ENCODE results near the gene HLA-DPB1.

Gene HLA-DPB1

GRCh38 chr6:33105386-33105785 lies 29.6 kb downstream of the HLA-DPB1 start:
- no peak for DNase-seq

GRCh38 chr6:33105916-33106871 lies 30.4 kb downstream of the HLA-DPB1 start:
- DNase-seq: no peak

- no peak for DNase-seq
Observed at GRCh38 chr6:33107641-33108040, 31.9 kb downstream of the HLA-DPB1 start.

DNA sequence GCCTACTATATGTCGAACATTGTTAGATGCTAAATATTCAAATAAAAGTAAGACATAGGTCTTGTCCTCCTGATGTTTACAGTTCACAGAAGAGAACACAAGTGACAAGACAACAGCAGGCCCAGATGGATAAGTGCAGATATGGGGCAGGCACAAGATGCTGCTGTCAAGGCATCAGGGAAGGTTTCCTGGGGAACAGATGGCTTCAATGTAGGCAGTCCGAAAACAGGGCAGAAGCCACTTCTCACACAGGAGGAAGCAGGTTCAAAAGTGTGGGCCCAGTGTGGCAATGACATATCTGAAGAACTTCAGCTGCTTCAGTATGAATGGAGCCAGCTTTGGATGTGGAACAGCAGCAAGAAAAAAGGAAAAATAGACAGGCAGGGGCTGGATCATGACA lies 32.5 kb downstream of the HLA-DPB1 start:
- DNase-seq: no peak

DNA sequence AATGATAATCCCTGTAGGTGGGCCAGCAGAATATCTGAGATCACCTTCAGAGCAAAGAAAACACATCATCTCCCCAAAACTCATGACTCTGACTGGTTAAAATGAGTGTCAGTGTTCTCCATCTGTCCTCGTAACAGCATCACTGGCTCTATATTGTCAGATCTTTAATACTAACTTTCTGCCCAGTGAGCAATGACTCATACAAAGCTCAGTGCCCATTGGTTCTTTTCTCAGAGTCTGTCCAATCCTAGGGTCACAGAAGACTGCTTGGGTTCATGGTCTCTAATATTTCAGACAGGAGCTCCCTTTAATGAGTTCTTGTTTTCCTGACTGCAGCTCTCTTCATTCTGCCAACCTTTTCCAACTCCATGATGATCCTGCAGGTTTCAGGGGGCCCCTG lies 36.4 kb downstream of the HLA-DPB1 start:
- DNase-seq: no peak

- DNase-seq: no peak
Observed at GRCh38 chr6:33113755-33114154, 38.0 kb downstream of the HLA-DPB1 start.

DNA sequence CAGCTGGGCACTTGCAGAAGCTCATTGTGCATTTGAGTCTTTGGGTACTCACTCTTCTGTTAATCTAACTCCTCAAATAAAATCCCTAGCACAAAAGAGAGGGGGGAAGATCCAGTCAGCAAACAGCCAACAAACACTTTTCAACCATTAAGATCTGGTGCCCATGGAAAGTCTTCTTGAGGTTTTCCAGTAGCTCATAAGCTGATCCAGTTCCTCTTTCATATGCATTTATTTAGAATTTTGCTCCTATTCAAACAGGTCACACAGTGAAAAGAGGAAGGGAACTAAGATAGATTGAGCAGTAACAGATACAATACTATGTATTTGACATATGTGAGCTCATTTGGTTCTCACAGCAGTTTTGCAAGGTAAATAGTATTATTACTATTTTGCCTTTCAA lies 38.6 kb downstream of the HLA-DPB1 start:
- no peak for DNase-seq

GRCh38 chr6:33116417-33116816 lies 40.6 kb downstream of the HLA-DPB1 start:
- no peak for DNase-seq

DNA sequence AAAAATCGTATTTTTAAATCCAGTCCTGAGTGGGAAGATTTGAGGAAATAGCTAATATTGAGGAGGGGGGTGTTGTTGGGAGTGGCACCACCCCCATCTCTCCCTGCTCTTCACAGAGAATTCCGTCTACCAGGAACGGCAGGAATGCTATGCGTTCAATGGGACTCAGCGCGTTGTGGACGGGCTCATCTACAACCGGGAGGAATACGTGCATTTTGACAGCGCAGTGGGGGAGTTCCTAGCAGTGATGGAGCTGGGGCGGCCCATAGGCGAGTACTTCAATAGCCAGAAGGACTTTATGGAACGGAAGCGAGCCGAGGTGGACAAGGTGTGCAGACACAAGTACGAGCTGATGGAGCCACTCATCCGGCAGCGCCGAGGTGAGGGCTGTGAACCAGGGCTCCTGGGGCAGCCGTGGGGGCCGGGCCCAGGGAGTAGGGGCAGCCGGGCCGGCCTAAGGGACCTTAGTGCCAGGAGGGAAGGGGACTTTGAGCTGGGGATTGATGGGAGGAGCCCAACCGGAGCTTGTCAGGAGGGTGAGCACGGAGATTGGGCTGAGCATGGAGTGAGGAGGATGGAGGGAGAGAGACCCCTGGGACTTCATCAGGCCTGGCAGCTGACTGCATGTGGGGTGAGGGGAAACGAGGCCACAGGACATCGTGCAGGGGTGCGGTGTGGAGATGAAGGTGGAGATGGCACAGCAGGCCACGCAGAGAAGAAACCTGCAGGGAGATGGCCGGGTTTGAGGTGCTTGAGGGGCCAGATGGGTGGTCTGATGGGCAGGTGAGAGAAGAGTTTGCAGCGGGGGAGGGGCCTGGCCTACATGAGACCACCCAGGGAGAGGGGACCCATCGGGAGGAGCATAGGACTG lies 41.3 kb downstream of the HLA-DPB1 start:
- no peak for DNase-seq

- DNase-seq: no peak
Observed at GRCh38 chr6:33117811-33118277, 42.1 kb downstream of the HLA-DPB1 start.

- no peak for DNase-seq
Observed at GRCh38 chr6:33118525-33119123, 42.8 kb downstream of the HLA-DPB1 start.

- no peak for DNase-seq
Observed at GRCh38 chr6:33120001-33120400, 44.2 kb downstream of the HLA-DPB1 start.

- DNase-seq: no peak
Observed at GRCh38 chr6:33123181-33123580, 47.4 kb downstream of the HLA-DPB1 start.

DNA sequence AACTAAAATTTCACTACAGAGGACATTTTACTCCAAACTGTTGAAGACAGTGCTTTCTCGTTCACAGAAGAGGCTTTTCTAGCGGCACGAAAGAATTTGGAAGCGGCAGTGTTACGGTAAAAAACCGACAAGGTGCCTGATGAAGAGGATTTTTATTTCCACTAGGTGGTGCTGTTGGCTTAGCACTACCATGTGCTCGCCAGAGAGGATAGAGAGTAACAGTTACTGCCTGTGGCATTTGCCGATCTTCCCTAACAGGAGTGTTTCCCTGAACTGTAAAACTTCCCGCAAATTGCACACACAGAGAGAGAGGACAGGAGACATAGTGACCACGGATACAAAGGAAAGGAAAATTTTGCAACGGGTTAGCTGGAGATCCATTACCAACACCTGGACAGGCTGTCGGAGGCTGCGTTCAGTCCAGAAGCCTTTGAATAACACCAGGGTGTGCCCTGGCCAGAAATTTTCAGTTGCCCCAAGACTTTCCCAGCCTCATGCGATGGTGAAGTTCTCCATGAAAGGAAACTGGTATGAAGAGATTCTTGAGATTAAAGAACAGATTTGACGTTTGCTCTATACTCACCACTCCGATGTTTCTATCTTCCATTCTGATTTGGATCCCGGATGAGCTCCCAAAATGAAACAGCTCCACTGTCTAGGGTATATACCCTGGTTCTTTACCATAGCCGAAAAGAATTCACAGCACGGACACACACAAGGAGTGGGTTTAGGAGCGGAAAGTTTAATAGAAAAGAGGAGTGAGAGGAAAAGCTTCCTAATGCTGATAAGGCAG lies 48.1 kb downstream of the HLA-DPB1 start:
- DNase-seq: no peak

DNA sequence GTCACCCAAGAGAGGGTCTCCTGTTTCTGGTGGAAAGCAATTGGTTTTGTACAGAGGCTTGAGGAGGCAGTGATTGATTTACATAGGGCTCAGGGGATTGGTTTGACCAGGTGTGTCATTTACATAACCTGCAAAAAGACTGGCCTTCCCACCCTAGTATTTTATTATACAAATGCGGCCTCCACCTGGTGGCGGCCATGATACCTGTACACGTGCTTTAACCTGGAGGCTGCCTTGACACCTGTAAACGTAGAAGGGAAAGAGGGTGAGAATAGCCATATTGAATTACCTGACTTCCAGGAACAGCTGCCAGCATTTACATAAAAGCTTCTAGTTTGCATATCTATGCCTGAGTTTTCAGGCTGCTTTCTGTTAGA lies 48.7 kb downstream of the HLA-DPB1 start:
- DNase-seq: no peak

DNA sequence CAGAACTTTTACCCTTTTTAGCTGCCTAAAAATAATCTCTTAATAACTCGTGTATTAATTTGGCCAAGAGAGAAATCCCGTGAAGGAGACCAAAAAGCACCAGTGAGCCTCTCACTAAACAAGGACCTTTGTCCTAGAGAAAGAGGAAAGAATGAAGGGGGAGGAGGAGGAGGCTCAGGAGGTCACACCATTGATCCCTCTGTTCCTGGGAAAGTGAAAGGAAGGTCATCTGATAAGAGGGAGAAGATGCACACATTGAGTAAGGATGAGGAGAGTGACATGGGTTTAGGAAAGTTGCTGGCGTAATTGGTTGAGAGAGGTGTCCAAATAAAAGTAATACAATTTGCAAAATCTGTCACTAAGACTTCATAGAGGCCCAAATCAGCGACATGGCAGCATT lies 49.2 kb downstream of the HLA-DPB1 start:
- no peak for DNase-seq

DNA sequence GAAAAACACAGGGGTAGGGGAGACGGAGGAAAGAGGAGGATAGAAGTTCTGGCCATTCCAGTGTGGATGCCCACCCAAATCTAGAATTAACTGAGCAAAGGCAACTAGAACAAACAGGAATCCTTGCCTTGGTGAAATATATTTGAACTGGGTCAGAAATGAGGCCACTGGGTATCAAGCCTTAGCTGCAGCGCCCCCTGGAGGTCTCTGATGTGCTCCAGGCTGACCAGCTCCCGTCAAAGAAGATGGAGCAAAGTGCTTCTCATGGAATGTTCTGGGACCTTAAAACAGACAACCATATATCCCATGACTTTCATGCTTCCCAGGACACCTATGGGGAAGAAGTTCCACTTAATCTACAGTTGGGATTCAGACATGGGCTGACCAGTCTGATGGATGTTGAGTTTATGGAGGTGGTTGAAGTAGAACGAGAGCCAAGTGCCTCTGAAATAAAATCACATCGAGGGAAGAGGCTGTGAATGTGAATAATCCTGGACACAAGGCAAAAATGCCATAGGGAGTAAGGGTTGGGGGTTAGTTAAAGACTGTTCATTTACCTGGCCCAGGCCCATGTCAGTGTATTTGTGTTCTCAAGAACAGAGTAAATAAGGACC lies 50.4 kb downstream of the HLA-DPB1 start:
- DNase-seq: peak; percentile 76

GRCh38 chr6:33128318-33128717 lies 52.5 kb downstream of the HLA-DPB1 start:
- DNase-seq: no peak

GRCh38 chr6:33132081-33132524 lies 56.3 kb downstream of the HLA-DPB1 start:
- no peak for DNase-seq

GRCh38 chr6:33136310-33136900 lies 60.6 kb downstream of the HLA-DPB1 start:
- DNase-seq: no peak
